GM12801 (cell line): ENCODE results near the gene EBLN2.

Experiments
- CTCF ChIP-seq: IDR thresholded peaks from one replicate; pipeline ENCODE4 v1.5.1; 2011; ENCODE audit warnings: control low read depth; ENCODE audit not compliant: insufficient read length; ENCODE audit errors: extremely low read depth

The EBLN2 gene

GRCh38 chr3:73073091-73073707, 11.7 kb downstream of the EBLN2 start:
- TF ChIP-seq CTCF, result no peak

GRCh38 chr3:73074781-73075180, 13.3 kb downstream of the EBLN2 start:
- no peak for TF ChIP-seq CTCF

GRCh38 chr3:73080216-73080966, 18.9 kb downstream of the EBLN2 start:
- no peak for TF ChIP-seq CTCF

- TF ChIP-seq CTCF, result no peak
These were observed 19.7 kb downstream of the EBLN2 start for GRCh38 chr3:73081140-73081539.

GRCh38 chr3:73084170-73084569, 22.7 kb downstream of the EBLN2 start:
- TF ChIP-seq CTCF, result no peak

- no peak for TF ChIP-seq CTCF
These were observed 24.6 kb downstream of the EBLN2 start for GRCh38 chr3:73086071-73086494.

- no peak for TF ChIP-seq CTCF
These were observed 32.7 kb downstream of the EBLN2 start for GRCh38 chr3:73094129-73094528.
